ENCODE measurements around the gene LARP4. TPM values are rescaled to one million over a fixed set of nuclear protein-coding genes. Genes with fewer than 3 reads are reported as not detected.

The LARP4 gene
- total and polyA plus RNA-seq, 2 experiments from 2014 or later, result 59.1 to 88.8 TPM

DNA sequence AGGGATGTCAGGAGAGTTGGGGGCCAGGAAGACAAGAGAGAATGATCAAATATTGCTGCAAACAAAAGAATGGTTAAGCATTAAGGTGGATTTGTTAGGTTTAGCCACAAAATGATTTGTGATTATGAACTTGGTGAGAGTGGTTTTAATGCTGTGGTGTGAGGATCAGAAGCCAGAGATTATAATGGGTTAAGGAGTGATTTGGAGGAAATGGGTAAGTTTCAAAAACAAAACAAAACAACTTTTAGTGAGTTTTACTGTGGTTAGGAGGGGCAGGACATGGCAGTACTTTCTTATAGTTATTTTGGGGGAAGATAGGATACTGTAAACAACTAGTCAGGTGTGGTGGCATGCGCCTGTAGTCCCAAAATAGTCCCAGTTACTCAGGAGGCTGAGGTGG is 128.1 kb downstream of the LARP4 start:
- Histone ChIP-seq H3K4me1 (ENCODE audit: insufficient read depth) (peaks cover 40% of the 10 kb centered on the region), H3K27ac (ENCODE audit: low read depth) (no peak overlapping the region), H3K36me3 (ENCODE audit: insufficient read depth) (no peaks in the 10 kb centered on the region), H2AFZ (no peak overlapping the region), H3K9me2 (ENCODE audit: insufficient read depth) (no peaks in the 10 kb centered on the region), H3K4me3 (no peak overlapping the region), H3K4me2 (no peak overlapping the region), H3F3A (replicated peaks; ENCODE audit: low read depth) (0 out of 2 replicates have a peak, but pooled peaks cover 4% of the 10 kb centered on the region), H3K79me2 (replicated peaks; ENCODE audit: insufficient read depth) (peaks cover 71% of the 10 kb centered on the region), H4K20me1 (replicated peaks; ENCODE audit: insufficient read depth) (peaks cover 12% of the 10 kb centered on the region; the same call in 1 of the 2 replicates), H3K27me3 (ENCODE audit: insufficient read depth) (no peaks in the 10 kb centered on the region)
- Mint-ChIP-seq H3K4me3 (no peak overlapping the region), H3K36me3 (ENCODE audit: low read depth) (peaks cover 3% of the 10 kb centered on the region; the same call in 1 of the 3 replicates), H3K27ac (peak overlapping the region; percentile 3; the same call in 1 of the 2 replicates), H3K4me1 (peaks cover 20% of the 10 kb centered on the region), H3K27me3 (ENCODE audit: insufficient read depth, low read depth, poor library complexity) (no peaks in the 10 kb centered on the region), H3K9me3 (no peaks in the 10 kb centered on the region)
- DNase-seq (ENCODE audit: low spot score) (no peak), ATAC-seq (no peak)
- TF ChIP-seq ZNF331 (CRISPR knock-in tag; IDR thresholded peaks at IDR 0.05; ENCODE audit: low read depth) (no peak), EZH2phosphoT487 (IDR thresholded peaks at IDR 0.05; ENCODE audit: unreplicated experiment) (no peak), STAT1 (IDR thresholded peaks at IDR 0.05; ENCODE audit: unreplicated experiment) (no peak), ZNF114 (CRISPR knock-in tag; IDR thresholded peaks at IDR 0.05) (no peak), REST (IDR thresholded peaks at IDR 0.05; ENCODE audit: unreplicated experiment) (no peak), NANOG (IDR thresholded peaks at IDR 0.05; ENCODE audit: borderline replicate concordance) (no peak), JUNB (IDR thresholded peaks at IDR 0.05; ENCODE audit: unreplicated experiment) (no peak), EZH2 (IDR thresholded peaks at IDR 0.05; ENCODE audit: low read depth, unreplicated experiment) (no peak)
- TF ChIP-seq, protein P1, sequence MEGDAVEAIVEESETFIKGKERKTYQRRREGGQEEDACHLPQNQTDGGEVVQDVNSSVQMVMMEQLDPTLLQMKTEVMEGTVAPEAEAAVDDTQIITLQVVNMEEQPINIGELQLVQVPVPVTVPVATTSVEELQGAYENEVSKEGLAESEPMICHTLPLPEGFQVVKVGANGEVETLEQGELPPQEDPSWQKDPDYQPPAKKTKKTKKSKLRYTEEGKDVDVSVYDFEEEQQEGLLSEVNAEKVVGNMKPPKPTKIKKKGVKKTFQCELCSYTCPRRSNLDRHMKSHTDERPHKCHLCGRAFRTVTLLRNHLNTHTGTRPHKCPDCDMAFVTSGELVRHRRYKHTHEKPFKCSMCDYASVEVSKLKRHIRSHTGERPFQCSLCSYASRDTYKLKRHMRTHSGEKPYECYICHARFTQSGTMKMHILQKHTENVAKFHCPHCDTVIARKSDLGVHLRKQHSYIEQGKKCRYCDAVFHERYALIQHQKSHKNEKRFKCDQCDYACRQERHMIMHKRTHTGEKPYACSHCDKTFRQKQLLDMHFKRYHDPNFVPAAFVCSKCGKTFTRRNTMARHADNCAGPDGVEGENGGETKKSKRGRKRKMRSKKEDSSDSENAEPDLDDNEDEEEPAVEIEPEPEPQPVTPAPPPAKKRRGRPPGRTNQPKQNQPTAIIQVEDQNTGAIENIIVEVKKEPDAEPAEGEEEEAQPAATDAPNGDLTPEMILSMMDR (conservative IDR thresholded peaks at IDR 0.05; ENCODE audit: low read depth in 2 of 2), result no peak

DNA sequence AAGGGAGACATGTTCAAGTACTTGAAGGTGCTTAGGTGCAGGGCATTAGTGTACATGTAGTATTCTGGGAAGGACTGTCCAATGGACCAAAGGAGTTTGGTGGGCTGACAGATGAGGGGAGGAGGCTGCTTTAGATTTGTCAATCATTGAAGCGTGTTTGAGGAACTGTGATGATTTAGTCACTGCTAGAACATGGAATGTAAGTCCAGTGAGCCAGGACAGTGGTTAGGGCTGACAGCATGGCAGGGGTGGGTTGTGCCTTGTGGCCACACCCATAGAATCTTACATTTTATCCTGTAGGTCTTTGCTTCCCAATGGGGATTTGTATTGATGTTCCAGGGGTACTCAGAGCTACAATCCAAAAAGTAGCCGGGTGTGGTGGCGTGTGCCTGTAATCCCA is 128.7 kb downstream of the LARP4 start:
- Histone ChIP-seq H3F3A (replicated peaks; ENCODE audit: low read depth) (0 out of 2 replicates have a peak, but pooled peaks cover 4% of the 10 kb centered on the region), H3K36me3 (ENCODE audit: insufficient read depth) (no peaks in the 10 kb centered on the region), H3K4me3 (no peak overlapping the region), H3K9me2 (ENCODE audit: insufficient read depth) (no peaks in the 10 kb centered on the region), H3K27me3 (ENCODE audit: insufficient read depth) (no peaks in the 10 kb centered on the region), H3K27ac (ENCODE audit: low read depth) (no peak overlapping the region), H3K4me1 (ENCODE audit: insufficient read depth) (peaks cover 40% of the 10 kb centered on the region), H3K79me2 (replicated peaks; ENCODE audit: insufficient read depth) (peaks cover 72% of the 10 kb centered on the region), H4K20me1 (replicated peaks; ENCODE audit: insufficient read depth) (peaks cover 7% of the 10 kb centered on the region; the same call in 1 of the 2 replicates), H2AFZ (no peak overlapping the region), H3K4me2 (no peak overlapping the region)
- no peak for ATAC-seq
- Mint-ChIP-seq H3K27ac (no peak overlapping the region), H3K4me1 (peaks cover 16% of the 10 kb centered on the region), H3K9me3 (no peaks in the 10 kb centered on the region), H3K36me3 (ENCODE audit: low read depth) (peaks cover 3% of the 10 kb centered on the region; the same call in 1 of the 3 replicates), H3K4me3 (no peak overlapping the region), H3K27me3 (ENCODE audit: insufficient read depth, low read depth, poor library complexity) (no peaks in the 10 kb centered on the region)
- no peak for DNase-seq (ENCODE audit: low spot score)
- TF ChIP-seq EZH2phosphoT487 (IDR thresholded peaks at IDR 0.05; ENCODE audit: unreplicated experiment), result no peak
- no peak for TF ChIP-seq ZNF462 (CRISPR knock-in tag; IDR thresholded peaks at IDR 0.05)
